HG02759 (cell line): Measurements from ENCODE around the gene ATP6V1G3.
"Not testable (repeated sequence)": the region's sequence is repeated elsewhere in the genome, so short reads cannot be mapped to it uniquely, and the experiment has no call there.

Experiments used
- ATAC-seq: cut with Tn5 transposase; IDR thresholded peaks from one replicate; pipeline ENCODE4 v1.9.1; 2021; ENCODE audit warnings: mild to moderate bottlenecking, moderate library complexity; ENCODE audit not compliant: unreplicated experiment

ATP6V1G3 gene

DNA sequence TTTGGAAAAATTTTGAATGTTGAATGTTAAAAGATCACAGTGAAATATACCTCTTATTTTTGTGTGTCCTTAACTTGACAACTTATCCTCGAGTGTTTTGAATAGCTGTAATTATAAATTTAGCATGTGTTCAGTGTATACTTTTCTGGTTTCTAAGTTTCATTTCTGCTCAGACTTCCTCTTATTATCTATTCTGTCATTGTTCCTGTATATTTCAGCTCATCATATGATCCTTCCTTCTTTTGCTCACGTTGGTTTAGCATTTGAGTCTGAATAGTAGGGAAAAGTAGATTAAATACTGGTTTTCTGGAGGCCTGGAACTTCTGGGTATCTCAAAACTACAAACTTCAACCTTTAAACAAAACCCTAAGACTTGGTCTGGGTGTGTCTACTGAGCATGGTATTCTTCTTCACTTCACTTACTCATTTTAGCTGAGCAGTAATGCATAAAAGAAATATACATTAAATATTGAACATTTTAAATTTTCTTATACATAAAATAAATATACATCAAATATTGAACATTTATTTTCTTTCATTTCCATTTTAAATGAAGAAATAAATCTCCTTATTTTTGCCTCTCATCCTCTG, 3.3 kb upstream of the ATP6V1G3 start:
- ATAC-seq, result peak; percentile 91

DNA sequence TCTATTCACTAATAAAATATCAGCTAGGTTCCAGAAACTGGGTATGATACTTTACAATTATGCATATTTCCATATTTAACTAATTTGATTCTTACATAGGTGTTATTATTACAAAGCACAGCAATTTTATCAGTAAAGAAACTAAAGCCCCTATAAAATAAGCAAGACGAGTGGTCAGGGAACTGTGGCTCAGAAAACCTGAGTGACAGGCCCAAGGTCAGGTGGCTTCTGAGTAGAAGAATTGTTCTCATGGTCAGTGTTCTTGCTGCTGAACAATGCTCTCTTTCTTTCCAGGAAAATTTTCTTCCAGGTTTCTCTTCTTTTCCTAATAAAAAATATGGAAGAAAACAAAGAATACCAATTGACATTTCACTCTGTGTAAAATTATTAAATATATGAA, 2.2 kb upstream of the ATP6V1G3 start:
- ATAC-seq, result no peak

DNA sequence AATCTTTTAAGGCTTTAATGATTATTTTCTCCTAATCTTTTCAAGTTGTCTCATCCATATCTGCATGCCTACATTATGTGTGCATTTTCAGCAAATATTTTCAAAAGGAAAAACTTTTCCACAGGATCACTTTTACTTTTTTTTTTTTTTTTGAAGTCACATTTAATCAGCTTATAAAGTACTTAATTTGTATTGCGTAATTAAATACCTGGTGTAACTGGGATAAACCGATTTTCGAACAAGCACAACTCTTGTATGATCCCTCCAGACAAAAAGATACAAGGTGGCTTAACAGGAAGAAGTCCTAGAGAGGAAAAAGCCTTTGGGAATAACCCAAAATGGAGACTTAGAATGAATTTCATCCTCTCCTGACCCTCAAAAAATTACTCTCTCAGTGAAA, 1.3 kb upstream of the ATP6V1G3 start:
- no peak for ATAC-seq

DNA sequence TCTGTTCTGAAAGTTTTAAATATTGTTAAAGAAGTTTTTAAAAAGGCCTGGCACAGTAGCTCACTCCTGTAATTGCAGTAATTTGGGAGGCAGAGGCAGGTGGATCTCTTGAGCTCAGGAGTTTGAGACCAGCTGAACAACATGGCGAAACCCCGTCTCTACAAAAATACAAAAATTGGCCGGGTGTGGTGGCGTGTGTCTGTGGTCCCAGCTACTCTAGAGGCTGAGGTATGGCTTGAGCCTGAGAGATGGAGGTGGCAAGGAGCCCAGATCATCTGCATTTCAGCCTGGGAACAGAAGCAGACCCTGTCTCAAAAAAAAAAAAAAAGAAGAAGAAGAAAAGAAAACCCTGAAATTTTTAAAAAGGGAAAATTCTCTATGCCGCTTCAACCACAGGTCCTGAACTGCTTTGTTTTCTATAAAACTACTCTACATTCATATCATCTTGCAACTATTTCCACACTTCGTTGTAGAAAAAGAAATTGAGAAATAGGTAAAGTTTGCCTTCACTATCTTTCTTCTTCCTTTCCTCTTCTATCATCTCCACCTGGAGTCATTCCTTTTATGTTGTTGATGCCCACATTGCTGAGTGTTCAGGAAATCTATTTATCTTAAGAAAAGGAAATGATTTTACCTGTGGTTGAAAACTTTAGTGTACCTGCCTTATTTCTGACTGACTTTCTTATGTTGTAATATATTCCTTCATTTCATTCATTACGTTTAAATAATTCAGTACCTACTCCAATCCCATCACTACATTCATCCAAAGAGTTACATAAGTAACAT, 1.7 kb downstream of the ATP6V1G3 start:
- no peak for ATAC-seq

DNA sequence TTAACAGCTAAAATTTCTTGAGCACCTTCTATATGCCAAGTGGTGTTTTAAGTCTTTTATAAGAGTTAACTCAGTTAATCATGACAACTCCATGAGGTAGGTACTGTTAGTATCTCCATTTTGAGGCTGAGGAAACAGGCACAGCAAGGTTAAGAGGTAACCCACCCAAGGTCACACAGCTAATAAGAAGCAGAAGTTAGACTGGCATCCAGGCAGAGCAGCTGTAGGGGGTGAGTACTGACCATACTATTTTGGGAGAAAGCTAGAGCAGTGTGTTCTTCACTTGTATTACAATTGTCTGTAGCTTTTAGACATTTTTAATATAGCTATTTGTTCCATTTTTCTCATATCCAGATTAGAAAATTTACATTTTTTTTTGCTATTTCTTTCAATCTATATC, 4.8 kb downstream of the ATP6V1G3 start:
- ATAC-seq, result no peak

DNA sequence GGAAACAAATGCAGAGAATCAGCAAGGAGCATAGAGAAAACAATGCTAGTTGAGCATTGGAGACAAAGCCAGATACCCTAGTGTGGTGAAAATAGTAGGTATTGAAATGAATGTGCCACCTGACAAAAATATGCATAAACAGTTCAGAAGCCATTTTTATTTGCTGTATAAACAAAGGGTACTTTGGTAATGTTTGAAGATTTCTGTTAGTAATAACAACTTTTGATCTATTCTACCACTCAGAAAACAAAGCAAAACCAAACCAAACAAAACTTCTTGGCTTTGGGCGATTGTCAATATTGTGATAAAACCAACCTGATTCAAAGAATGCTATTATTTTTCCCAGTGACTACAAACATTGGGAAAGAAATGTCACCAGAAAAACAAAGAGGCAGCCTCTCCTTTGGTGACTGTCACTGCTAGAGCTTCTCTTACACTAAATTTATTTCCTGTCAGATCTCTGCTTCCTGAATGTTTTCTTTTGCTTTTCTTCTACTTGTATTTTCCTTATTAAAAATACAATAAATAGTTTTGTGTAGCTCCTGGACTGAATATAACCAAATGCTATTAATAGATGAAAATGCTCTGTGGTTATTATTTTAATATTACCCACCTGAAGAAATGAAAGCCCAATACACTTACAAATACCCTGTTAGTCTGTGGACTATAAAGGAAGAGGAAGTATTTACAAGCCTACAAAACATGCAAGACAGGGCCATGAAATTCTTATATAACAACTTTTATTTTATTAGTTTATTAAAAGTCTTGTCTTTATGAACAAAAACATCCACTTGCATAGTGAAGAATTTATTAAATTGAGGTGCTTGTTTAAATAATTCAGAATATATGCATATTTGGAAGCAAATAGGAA, 5.7 kb downstream of the ATP6V1G3 start:
- ATAC-seq, result no peak

DNA sequence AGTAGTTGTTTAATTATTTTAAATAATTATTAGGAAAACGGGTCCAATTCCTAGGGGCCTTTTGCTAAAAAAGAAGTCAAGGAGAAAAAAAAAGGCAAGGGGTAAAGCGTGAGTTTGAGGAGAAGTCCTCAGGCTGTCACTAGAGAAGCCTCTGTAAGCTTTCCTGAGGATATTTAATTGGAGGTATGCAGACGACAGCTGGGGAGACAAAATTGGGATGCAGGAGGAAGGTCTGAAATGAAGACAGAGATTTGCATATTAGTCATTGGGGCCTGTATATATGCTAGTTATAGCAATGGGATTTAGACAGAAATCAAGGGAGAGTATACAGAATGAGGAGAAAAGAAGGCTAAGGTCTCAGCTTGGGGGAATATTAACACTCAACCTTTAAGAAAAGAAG, 8.6 kb downstream of the ATP6V1G3 start:
- no peak for ATAC-seq

DNA sequence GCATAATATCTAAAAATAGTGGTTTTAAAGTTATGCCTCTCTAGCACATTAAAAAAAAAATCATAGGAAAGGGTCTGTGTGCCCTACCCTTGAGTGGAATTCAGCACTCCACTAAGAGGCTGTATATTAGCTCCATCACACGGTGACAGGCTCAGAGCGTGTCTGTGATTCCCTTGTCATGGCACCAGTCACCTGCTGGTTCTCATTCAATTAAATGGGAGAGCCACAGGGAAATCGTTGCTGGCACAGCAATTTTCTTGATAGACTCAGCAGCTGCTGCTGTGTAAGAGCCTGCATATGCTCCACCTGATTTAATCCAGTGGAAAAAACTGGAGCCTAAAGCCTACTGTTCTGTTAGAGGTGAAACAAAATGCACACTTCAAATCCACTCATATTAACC, 9.5 kb downstream of the ATP6V1G3 start:
- ATAC-seq, result no peak

DNA sequence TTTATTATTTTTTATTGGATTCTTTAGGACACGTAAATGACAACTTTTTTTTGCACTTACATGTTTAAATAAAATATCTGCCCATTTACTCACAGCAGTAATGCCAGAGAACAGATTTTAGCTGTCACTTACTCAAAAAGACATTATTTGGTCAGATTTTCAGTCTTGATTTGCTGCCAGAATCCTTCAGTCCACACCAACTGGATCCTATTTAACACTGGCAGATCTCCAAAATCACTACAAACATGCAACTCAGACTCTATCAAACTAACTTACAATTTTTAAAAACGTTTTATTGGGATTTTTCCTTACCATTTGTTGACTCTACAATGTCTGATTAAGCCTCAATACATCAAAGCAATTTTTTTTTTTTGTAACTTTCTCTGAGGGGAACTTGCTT, 11.1 kb downstream of the ATP6V1G3 start:
- ATAC-seq, result no peak

DNA sequence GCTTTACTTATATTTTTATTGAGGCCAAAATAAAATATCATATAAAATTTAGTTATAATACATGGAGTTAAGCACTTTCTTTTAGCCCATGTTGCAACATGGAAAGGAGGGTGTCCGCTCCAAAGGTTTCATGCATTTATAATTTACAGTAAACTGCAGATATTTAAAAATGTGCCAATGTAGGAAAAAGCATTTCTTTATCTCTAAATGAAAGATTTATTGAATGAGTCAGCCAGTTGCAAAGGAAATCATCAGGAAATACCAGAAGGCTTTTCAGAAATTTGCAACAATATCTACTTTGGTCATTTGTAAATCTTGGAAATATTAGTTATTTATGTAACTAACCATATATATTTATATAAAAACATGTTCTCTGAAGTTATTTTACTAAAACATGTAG, 12.1 kb downstream of the ATP6V1G3 start:
- no peak for ATAC-seq

DNA sequence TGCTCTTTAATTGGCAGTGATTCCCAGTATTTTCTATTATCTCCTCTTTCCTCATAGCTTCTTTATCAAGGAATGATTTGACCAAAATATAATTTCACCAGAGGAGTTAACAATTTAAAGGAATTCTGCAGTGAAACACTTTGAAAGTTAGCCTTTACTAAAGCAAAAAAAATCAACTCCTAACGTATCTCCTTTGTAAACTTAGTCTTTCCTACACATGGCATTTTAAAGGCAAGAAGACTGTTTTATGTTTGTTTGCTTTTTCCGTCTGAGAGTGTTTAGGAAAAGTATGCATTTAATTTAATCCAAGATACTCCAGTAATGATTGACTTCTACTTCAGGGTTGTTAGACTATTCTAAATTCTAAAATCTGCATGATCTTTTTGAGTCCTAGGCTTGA, 15.9 kb downstream of the ATP6V1G3 start:
- ATAC-seq, result no peak

DNA sequence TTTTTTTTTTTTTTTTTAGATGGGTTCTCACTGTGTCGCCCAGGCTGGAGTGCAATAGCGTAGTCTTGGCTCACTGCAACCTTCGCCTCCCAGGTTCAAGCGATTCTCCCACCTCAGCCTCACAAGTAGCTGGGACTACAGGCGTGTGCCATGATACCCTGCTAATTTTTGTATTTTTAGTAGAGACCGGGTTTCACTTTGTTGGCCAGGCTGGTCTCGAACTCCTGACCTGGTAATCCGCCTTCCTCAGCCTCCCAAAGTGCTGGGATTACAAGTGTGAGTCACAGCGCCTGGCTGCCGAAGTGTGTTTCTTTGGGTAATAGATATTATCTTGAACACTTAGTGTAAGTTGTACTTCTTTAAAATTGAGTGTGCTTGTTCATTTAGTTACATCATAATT, 16.4 kb downstream of the ATP6V1G3 start:
- not testable (repeated sequence) for ATAC-seq

DNA sequence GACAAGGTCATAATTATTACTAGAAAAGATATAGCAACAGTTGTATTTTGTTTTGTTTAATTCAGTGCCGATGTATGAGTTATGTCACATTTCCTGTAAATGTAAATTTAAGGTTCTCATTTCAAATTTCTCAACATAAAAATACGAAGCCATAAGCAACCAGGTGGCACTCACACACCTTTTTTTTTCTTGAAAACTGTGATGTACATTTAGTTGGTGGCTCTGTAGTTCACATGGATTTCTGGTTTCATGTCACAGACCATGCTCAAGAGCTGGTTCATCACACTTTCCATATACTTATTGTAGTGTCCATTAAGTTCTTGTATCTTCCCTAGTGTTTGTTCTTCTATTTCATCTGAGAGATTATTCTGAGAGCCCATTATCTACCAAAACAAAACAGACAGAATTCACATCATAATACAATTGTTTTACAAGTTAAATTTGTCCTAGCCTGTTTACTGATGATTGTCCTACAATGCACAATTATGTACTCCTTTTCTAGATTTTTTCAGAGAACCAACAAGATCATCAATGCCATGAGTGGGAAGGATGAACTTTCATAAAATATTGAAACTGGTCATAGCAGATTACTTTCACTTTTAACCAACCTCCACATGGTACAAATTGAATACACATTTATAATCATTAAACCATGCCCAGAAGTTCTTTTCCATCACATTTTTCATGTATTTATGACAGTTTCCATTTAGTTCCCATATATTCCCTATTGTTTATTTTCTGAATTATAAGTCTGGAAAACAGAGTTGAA, 17.1 kb downstream of the ATP6V1G3 start:
- ATAC-seq, result no peak

DNA sequence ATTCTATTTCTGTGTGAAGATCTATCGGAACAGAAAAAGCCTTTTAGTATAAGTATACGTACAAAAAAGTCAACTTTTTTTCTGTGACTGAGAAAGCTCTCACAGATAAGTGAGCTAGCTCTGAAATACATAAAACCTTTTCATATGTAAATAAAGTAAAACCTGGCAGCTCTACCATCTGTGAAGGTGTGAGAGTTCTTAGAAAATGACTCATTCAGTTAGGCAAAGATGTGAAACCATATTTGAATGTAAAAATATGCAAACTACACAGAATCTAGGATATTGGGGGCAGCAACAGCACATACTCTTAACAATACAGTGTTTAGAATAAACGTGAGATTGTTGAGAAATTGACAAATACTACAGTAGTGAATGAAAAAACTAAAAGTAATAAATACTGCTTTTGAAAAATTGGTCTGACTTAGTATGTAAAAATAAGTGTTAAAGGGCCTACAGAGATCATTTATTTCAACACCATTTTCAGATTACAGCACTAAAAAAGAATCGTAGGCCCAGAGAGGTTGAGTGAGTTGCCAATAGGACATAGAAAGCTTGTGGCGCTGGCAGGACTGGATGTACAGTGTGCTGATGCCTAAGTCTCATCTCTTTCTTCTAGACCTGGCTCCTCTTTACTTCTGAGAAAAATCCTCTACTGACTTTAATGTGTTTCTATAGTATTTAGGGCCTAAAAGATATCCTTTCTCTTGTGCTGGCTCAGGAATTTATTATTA, 19.8 kb downstream of the ATP6V1G3 start:
- ATAC-seq, result peak; percentile 90

DNA sequence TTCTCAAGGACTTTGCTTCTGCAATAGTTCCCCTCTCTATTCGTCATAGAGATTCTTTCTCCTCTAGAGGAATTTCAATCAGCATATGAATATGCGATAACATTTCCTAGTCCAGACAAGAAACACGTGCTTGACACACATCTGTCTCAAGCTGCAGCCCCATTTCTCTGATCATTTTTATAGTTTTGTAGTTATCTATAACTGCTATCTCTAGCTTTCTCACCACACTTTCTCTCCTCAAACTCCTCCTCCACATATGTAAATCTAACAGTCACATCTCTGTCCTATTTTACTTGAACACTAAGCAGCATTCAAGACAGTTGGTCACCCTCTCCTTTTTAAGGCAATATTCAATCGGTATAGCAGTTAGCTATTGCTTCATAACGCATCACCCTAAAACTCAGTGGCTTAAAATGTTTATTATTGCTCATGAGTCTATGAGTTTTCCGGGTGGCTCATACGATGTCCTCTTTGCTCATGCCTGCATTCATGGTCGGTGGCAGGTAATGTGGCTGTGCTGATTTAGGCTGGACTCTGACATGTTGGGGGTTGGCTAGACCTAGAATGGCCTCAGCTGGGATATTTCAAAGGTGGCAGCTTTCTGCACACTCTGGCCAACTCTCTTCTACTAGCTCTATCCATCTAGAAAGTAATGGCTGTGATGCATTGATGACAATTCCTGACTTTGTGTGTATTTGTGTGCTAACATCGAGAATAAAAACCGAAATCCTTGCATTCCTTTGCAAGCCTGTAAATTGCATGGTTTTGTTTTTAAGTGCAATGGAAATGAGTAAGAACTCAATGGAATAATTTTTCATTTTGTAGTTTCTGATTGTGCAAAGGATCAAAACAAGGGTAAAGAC, 20.6 kb downstream of the ATP6V1G3 start:
- no peak for ATAC-seq

DNA sequence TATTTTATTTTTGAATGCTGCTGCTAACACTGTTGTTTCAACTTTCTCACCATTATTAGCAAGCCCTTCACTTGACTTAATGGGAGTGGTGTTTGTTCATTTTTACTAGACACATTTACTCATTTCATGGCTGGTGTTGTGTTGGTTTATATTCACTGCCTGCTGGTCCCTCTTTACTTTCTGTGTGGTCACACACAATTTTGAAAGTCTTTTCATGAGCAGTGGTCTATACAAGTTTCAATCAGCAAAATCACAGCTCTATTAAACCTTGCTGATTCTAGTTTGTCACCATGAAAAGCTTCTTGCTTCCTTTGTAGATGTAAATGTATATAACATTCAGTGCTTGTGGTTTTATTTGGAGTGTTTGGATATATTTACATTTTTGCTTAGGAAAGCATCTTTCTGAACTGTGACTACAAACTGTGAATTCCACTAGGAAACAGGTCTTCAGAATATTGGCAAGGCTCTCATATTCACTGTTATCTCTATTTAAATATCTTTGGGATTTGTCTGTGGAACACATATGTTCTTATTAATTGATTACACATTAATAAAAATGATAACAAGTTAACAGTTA, 22.8 kb downstream of the ATP6V1G3 start:
- no peak for ATAC-seq

DNA sequence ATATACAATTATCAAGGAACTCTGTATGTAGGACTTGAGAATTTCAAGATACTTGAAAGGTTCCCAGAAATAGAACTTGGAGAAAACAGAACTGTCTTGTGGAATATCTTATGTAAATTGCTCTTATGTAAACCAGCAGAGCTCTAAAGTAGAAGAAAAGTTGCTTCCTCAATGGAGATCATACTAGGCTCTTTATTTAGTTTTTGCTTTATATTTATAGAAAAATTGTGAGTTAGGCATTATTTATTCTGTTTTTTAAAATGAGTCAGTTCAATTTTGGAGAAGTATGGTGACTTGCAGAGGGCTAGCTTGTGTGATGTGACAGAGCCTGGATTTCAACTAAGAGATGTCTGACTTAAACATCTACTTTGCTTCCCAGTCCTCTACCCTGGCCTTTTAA, 40.4 kb downstream of the ATP6V1G3 start:
- no peak for ATAC-seq

DNA sequence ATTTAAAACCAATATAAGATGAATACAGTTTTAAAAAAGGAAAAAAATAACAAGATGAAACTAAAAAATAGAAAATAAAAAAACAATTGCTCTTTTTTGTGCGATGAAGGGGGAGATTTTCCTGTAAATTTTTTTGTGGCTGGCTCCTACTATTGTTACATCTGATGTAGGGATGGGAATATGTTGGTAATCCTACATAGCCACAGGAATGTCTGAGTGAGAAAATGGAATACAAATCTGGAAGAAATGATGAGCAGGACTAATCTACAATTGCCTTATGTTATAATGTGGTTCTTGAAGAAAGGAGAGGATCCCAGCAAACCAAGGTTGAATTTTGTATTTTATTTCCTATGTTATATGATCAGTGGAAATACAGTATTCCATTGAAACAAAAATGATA, 40.9 kb downstream of the ATP6V1G3 start:
- no peak for ATAC-seq

DNA sequence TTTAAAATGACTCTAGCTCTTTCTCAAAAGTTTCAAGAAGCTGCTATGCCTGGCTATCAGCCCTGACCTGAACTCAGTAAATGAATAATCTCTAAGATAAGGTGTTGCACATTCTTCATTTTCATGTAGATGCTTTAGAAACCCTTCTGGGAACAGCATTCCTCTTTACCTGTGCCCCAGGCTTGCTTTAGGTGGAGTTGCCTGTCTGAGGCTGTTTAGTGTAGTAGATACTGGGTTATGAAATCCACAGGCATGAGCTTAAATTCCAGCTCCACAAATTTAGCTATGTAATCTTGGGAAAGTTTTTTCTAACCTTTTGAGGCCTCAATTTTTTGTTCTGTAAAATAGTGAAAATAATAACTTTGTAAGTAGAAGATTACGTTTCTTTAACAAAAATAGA, 41.6 kb downstream of the ATP6V1G3 start:
- ATAC-seq, result no peak
